Motor neuron (in vitro differentiated cells): ENCODE results near the gene MTMR8. TPM values are rescaled to one million over a fixed set of nuclear protein-coding genes. Genes with fewer than 3 reads are reported as not detected.
"Not testable (repeated sequence)": the region's sequence is repeated elsewhere in the genome, so short reads cannot be mapped to it uniquely, and the experiment has no call there.

Experiments
- ATAC-seq, 8 experiments: fragments of 200-7000 bp; cut with Tn5 transposase; replicated peaks in 6 of 8; 2 replicates each; pipeline ENCODE4 v1.8.0; 2021; ENCODE audit warnings: mild to moderate bottlenecking in 8 of 8, moderate library complexity in 8 of 8
- H3K27ac ChIP-seq, 2 donors: fragments of 250-450 bp; sonication (Bioruptor Pico); 2 replicates each; pipeline ENCODE4 v1.9.0; 2021; ENCODE audit warnings: antibody characterized with exemption in 2 of 2, mild to moderate bottlenecking in 2 of 2, moderate library complexity in 1 of 2
- H3K4me1 ChIP-seq, 2 donors: fragments of 250-450 bp; sonication (Bioruptor Pico); replicated peaks in 1 of 2; 2 replicates each; pipeline ENCODE4 v1.6.1; 2021; ENCODE audit warnings: antibody characterized with exemption in 2 of 2, mild to moderate bottlenecking in 2 of 2, moderate library complexity in 1 of 2
- H3K4me3 ChIP-seq, 5 donors: fragments of 250-450 bp; sonication (Bioruptor Pico); 2 replicates each; pipeline ENCODE4 v1.9.0; 2021; ENCODE audit warnings: antibody characterized with exemption in 5 of 5, mild to moderate bottlenecking in 5 of 5, moderate library complexity in 4 of 5
- WGBS, 10 experiments: fragments of 450-650 bp; shearing (Covaris generic); methylation state at CpG; one replicate each; pipeline ENCODE4 v1.0.0; 2022; 5-methylcytosine and 5-hydroxymethylcytosine counted together
- in situ Hi-C, 9 experiments: fragments of 400-800 bp; cut with MboI; loops; one replicate each; pipeline ENCODE4 v1.15.0; 2021; ENCODE audit warnings: low sequenced_read_pairs in 9 of 9, low pct_unique_long_range_greater_than_20kb in 2 of 9; ENCODE audit not compliant: unreplicated experiment in 9 of 9
- total RNA-seq, 8 experiments: library from RNA; unstranded; fragments of 300-600 nt; gene quantifications; 2 replicates each; pipeline versions ENCODE4 v1.2.3 to v1.2.4, GENCODE V29; 2022

The MTMR8 gene
- total RNA-seq: 1 to 10 TPM in 5 of 8 experiments, under 1 TPM in 2, not detected in 1; 0.38 to 4.9 (median 1.9) TPM

DNA sequence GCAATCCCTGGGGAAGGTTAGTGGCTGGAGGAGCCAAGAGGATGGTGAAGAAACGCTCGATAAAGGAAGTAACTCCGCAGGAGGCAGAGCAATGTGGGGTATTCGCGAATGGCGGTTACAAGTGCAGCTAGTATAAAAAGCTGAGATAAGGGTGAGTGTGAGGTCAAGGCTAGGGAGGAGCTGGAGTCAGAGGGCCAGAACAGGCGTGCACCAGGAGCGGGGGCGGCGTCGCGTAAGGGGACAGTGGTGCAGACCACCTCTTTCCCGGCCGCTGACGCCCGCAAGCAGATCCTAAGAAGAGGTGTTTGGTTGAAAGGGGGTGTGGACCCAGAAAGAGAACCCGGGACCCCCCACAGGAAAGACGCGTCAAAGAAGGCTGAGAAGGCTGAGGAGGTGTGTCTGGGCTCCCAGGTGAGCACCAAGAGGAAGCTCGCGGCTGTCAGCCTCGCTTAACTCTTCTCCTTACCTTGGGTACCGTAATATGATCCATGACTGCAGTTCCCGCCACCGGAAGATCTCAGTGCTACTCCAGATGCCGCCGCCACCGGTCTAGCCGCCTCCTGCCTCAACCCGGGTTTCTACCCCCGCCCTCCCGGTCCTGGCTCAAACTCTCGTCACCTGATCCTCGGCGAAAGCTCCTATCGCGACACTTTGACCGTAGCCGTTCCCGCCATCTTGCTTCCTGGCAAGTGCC, at the start of gene MTMR8:
Gene MTMR8, minus strand, starts transcription at position 579 of the 694 bp plus-strand sequence. Its CDS starts 89 bp downstream, at position 490.
- in situ Hi-C loops: no loop called here
- WGBS, 10 experiments: 0 to 31% (median 1%) methylated on average over 1 to 14 of the region's 40 CpGs; no CpG with 5 or more reads in 6 of the 10 experiments
- peaks cover 0 to 2% of the 10 kb centered on the region in 2 donors for H3K4me1 ChIP-seq
- peak within 1 kb of the TSS; percentile 38 to 78 (median 62) for H3K4me3 ChIP-seq
- H3K27ac ChIP-seq: no peak within 1 kb of the TSS
- peak in 5 of 8 experiments; percentile 95 to 99 (median 97) for ATAC-seq

DNA sequence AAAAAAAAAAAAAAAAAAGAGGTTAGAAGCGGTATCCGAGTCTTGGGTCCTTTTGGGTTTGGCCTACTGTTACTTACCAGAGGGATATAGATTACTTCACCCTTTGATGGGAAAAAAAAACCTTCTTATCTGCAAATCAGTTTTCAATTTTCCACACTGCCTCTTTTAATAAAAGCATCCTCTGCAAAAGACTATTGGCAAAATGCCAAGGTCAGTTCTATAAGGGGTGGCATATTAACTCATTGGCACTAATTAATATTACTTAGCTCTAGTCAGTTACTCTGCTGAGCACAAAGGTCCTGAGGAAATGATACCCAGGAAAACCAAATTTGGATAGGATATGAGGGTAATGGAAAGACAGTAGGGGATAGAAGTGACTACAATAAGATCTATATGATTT, 44.3 kb upstream of the MTMR8 start:
- in situ Hi-C loops: no loop called here
- H3K4me1 ChIP-seq: no peaks in the 10 kb centered on the region
- H3K27ac ChIP-seq: no peak overlapping the region
- H3K4me3 ChIP-seq: no peak overlapping the region
- WGBS, 10 experiments: 0 to 100% (median 66%) methylated on average over 1 to 2 of the region's 2 CpGs; no CpG with 5 or more reads in 6 of the 10 experiments
- ATAC-seq: no peak

DNA sequence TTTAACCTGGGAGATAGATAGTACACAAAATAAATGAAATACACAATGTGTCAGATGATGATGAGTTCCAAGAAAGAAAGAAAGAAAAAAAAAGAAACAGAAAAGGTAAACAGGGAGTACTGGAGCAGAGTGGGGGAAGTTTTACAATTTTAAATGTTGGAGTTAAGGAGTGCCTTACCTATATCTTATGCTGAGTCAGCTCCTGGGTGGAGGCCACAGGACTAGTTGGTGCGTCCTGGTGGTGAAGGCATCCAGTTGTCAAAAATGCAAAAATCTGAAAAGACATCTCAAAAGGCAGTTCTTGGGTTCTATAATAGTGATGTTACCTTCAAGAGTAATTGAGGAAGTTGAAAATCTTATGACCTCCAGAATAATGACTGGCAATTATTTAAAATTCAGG, 42.4 kb upstream of the MTMR8 start:
- no peaks in the 10 kb centered on the region for H3K4me1 ChIP-seq
- no peak overlapping the region for H3K4me3 ChIP-seq
- ATAC-seq: no peak
- in situ Hi-C loops: no loop called here
- H3K27ac ChIP-seq: no peak overlapping the region
- 0 to 100% (median 83%) methylated on average over 1 of the region's 1 CpG; no CpG with 5 or more reads in 5 of the 10 experiments for WGBS, 10 experiments

GRCh38 chrX:64437218-64437617, 42.0 kb upstream of the MTMR8 start:
- ATAC-seq: no peak
- in situ Hi-C loops: no loop called here
- 0 to 75% (median 20%) methylated on average over 1 to 5 of the region's 5 CpGs; no CpG with 5 or more reads in 4 of the 10 experiments for WGBS, 10 experiments
- H3K4me3 ChIP-seq: no peak overlapping the region
- H3K27ac ChIP-seq: no peak overlapping the region
- H3K4me1 ChIP-seq: no peaks in the 10 kb centered on the region

GRCh38 chrX:64428371-64428770, 33.1 kb upstream of the MTMR8 start:
- Histone ChIP-seq H3K27ac (no peak overlapping the region), H3K4me3 (no peak overlapping the region), H3K4me1 (peaks cover 0 to 3% of the 10 kb centered on the region in 2 donors)
- ATAC-seq: no peak
- in situ Hi-C loops: no loop called here

- in situ Hi-C loops: no loop called here
- no peak for ATAC-seq
- 0 to 20% (median 8%) methylated on average over 1 to 2 of the region's 2 CpGs; no CpG with 5 or more reads in 5 of the 10 experiments for WGBS, 10 experiments
- H3K4me1 ChIP-seq: peaks cover 0 to 3% of the 10 kb centered on the region in 2 donors
- no peak overlapping the region for H3K27ac ChIP-seq
- no peak overlapping the region for H3K4me3 ChIP-seq
Measured at GRCh38 chrX:64427787-64428186, 32.5 kb upstream of the MTMR8 start.

- H3K27ac ChIP-seq: no peak overlapping the region
- in situ Hi-C loops: no loop called here
- no peak for ATAC-seq
- peaks cover 0 to 3% of the 10 kb centered on the region in 2 donors for H3K4me1 ChIP-seq
- no peak overlapping the region for H3K4me3 ChIP-seq
Measured at GRCh38 chrX:64427281-64427680, 32.0 kb upstream of the MTMR8 start.

DNA sequence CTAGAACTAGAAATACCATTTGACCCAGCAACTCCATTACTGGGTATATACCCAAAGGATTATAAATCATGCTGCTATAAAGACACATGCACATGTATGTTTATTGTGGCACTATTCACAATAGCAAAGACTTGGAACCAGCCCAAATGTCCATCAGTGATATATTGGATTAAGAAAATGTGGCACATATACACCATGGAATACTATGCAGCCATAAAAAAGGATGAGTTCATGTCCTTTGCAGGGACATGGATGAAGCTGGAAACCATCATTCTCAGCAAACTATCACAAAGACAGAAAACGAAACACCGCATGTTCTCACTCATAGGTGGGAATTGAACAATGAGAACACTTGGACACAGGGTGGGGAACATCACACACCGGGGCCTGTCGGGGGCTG, 14.5 kb upstream of the MTMR8 start:
- H3K4me3 ChIP-seq, H3K4me1 ChIP-seq, H3K27ac ChIP-seq, in situ Hi-C loops, ATAC-seq: not testable (repeated sequence)
- WGBS, 10 experiments: no CpG with 5 or more reads among the region's 4 CpGs

GRCh38 chrX:64398088-64398487, 2.8 kb upstream of the MTMR8 start:
- 33 to 100% (median 63%) methylated on average over 1 of the region's 1 CpG; no CpG with 5 or more reads in 5 of the 10 experiments for WGBS, 10 experiments
- no peak for ATAC-seq
- Histone ChIP-seq H3K4me1 (peaks cover 0 to 2% of the 10 kb centered on the region in 2 donors), H3K27ac (no peak overlapping the region), H3K4me3 (no peak overlapping the region)
- in situ Hi-C loops: no loop called here

DNA sequence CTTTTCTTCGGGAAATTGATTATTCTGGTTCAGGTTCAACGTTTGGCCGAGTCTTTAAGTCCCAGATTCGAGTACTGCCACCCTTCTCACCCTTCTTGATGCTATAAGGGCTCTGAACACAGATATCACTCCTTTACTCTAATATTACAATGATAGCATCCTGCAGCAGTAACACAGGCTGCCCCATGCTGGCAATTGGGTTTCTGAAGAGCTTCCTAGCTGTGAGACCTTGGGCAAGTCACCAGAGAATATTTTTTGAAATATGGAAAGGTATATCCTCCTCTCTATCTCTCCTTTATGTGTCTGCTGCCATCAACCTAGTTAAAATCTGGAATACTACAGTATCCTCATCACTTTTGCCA, 297 bp upstream of the MTMR8 start:
- peak in 1 of 8 experiments; percentile 8 for ATAC-seq
- no peak overlapping the region for H3K27ac ChIP-seq
- peaks cover 0 to 2% of the 10 kb centered on the region in 2 donors for H3K4me1 ChIP-seq
- peak overlapping the region; percentile 38 to 78 (median 62) for H3K4me3 ChIP-seq
- in situ Hi-C loops: no loop called here
- WGBS, 10 experiments: 0 to 10% (median 9%) methylated on average over 1 to 4 of the region's 4 CpGs; no CpG with 5 or more reads in 7 of the 10 experiments

- peak overlapping the region; percentile 38 to 78 (median 62) for H3K4me3 ChIP-seq
- in situ Hi-C loops: no loop called here
- WGBS, 10 experiments: 13 to 28% (median 20%) methylated on average over 1 to 7 of the region's 12 CpGs; no CpG with 5 or more reads in 5 of the 10 experiments
- ATAC-seq: peak in 1 of 8 experiments; percentile 46
- H3K4me1 ChIP-seq: peaks cover 0 to 2% of the 10 kb centered on the region in 2 donors
- H3K27ac ChIP-seq: no peak overlapping the region
Measured at GRCh38 chrX:64394059-64394873, 986 bp downstream of the MTMR8 start.

DNA sequence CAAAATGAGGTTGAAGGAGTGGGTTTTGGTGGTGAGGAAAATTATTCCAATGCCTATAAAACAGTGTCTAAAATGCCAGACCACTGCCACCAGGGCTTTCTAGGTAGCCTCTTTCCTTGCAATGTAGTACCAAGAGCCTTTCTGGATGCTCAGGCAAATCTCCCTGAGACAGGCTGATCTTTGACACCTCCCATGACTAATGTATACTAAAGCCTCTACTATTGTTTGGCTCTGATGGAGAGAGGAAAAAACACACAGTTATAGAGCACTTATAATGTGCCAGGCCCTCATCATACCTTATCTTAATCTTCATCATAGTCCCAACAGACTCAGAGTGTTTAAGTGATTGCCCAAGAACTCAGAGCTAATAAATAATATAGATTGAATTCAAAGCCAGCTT, 5.8 kb downstream of the MTMR8 start:
- no peak for ATAC-seq
- no peak overlapping the region for H3K4me3 ChIP-seq
- in situ Hi-C loops: no loop called here

DNA sequence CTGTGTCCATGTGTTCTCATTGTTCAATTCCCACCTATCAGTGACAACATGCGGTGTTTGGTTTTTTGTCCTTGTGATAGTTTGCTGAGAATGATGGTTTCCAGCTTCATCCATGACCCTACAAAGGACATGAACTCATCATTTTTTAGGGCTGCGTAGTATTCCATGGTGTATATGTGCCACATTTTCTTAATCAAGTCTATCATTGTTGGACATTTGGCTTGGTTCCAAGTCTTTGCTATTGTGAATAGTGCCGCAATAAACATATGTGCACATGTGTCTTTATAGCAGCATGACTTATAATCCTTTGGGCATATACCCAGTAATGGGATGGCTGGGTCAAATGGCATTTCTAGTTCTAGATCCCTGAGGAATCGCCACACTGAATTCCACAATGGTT, 14.5 kb downstream of the MTMR8 start:
- H3K4me1 ChIP-seq, H3K27ac ChIP-seq, in situ Hi-C loops, ATAC-seq, H3K4me3 ChIP-seq: not testable (repeated sequence)
- WGBS, 10 experiments: 0 to 92% (median 67%) methylated on average over 1 to 2 of the region's 4 CpGs; no CpG with 5 or more reads in 7 of the 10 experiments

More for the DNA sequence above, 5.8 kb downstream of the MTMR8 start:
- H3K4me1 ChIP-seq: peaks cover 0 to 2% of the 10 kb centered on the region in 2 donors
- H3K27ac ChIP-seq: no peak overlapping the region
